ENCODE results near the gene METRNL.

DNA sequence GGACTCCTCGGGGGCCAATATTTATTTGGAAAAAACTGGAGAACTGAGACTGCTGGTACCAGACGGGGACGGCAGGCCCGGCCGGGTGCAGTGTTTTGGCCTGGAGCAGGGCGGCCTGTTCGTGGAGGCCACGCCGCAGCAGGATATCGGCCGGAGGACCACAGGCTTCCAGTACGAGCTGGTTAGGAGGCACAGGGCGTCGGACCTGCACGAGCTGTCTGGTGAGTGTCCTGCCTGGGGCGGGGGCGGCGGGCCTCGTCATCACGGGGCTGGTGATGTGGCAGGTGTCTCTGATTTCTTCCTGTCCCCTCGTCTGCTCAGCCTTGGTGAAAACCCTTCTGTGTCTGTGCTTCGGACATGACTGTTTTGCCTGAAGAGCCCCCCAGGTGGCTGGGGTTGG lies 5.7 kb downstream of the METRNL start:
- TF ChIP-seq, protein P1, sequence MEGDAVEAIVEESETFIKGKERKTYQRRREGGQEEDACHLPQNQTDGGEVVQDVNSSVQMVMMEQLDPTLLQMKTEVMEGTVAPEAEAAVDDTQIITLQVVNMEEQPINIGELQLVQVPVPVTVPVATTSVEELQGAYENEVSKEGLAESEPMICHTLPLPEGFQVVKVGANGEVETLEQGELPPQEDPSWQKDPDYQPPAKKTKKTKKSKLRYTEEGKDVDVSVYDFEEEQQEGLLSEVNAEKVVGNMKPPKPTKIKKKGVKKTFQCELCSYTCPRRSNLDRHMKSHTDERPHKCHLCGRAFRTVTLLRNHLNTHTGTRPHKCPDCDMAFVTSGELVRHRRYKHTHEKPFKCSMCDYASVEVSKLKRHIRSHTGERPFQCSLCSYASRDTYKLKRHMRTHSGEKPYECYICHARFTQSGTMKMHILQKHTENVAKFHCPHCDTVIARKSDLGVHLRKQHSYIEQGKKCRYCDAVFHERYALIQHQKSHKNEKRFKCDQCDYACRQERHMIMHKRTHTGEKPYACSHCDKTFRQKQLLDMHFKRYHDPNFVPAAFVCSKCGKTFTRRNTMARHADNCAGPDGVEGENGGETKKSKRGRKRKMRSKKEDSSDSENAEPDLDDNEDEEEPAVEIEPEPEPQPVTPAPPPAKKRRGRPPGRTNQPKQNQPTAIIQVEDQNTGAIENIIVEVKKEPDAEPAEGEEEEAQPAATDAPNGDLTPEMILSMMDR (conservative IDR thresholded peaks at IDR 0.05) = no peak
- TF ChIP-seq ZFX (IDR thresholded peaks at IDR 0.05) = no peak

All from C4-2B (cell line).